ENCODE data around the gene SCO1.

SCO1 gene

DNA sequence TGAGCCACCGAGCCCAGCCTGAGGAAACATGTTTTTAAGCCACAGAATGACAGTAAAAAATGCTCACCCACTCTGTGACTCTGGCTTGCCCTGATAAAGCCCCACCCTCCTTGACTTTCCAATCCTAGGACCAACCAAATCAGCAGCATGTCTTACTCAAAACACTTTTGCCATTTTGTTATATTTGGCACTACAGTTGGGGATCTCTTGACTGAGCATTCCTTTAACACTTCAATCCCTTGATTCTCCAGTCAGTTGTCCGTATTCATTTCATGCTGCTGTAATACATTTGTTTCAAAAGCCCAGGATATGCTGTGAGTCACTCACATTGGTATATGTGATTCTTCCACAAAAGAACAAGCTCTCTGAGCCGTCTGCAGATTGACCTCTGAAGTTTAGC lies 48.4 kb downstream of the SCO1 start:
- H3K4me3 ChIP-seq (replicated peaks; ENCODE audit: low read depth, low read length), result no peak overlapping the region
- TF ChIP-seq, protein P1, sequence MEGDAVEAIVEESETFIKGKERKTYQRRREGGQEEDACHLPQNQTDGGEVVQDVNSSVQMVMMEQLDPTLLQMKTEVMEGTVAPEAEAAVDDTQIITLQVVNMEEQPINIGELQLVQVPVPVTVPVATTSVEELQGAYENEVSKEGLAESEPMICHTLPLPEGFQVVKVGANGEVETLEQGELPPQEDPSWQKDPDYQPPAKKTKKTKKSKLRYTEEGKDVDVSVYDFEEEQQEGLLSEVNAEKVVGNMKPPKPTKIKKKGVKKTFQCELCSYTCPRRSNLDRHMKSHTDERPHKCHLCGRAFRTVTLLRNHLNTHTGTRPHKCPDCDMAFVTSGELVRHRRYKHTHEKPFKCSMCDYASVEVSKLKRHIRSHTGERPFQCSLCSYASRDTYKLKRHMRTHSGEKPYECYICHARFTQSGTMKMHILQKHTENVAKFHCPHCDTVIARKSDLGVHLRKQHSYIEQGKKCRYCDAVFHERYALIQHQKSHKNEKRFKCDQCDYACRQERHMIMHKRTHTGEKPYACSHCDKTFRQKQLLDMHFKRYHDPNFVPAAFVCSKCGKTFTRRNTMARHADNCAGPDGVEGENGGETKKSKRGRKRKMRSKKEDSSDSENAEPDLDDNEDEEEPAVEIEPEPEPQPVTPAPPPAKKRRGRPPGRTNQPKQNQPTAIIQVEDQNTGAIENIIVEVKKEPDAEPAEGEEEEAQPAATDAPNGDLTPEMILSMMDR (IDR thresholded peaks at IDR 0.05; ENCODE audit: low read depth, low read length, missing control alignments), result no peak
- no peak for DNase-seq (ENCODE audit: extremely low read depth, low read depth)

DNA sequence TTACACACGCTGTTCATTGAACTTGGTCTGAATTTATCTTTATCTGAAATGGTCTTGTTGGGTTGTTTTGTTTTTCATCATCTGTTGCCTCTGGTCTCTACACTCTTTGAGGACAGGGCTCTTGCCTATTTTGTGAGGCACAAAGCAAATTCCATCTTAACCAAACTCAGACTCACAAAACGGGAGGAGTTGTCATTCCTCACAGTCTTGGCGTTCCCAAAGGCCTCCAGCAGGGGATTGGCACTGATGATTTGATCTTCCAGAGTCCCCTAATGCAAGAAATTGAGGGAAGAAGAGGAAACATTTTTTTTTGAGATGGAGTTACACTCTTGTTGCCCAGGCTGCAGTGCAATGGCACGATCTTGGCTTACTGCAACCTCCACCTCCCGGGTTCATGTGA lies 49.0 kb downstream of the SCO1 start:
- no peak overlapping the region for H3K4me3 ChIP-seq (replicated peaks; ENCODE audit: low read depth, low read length)
- no peak for DNase-seq (ENCODE audit: extremely low read depth, low read depth)
- TF ChIP-seq, protein P1 (IDR thresholded peaks at IDR 0.05; ENCODE audit: low read depth, low read length, missing control alignments), result no peak

DNA sequence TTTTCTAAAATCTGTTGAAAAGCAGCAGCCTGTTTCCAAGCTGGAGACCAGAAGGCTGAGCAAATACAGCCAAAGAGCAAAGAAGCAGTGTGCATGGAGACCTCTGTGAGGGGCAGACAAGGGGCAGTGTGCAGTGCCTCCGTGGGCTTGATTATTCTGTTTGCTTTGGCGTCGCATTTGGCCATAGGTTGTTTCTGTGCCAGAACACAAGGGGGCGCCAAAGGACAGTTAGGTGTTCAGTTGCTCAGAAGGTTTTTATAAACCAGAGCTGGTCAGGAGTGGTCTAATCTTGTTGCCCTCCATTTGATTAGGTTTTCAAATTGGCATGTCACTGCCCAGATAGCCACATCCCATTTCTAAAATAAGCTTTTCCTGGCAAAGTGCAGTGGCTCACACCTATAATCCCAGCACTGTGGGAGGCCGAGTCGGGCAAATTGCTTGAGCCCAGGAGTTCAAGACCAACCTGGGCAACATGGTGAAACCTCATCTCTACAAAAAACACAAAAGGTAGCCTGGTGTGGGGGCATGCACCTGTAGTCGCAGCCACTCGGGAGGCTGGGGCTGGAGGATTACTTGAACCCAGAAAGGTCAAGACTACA lies 50.8 kb downstream of the SCO1 start:
- TF ChIP-seq, protein P1 (IDR thresholded peaks at IDR 0.05; ENCODE audit: low read depth, low read length, missing control alignments), result peak; percentile 93
- H3K4me3 ChIP-seq (replicated peaks; ENCODE audit: low read depth, low read length), result no peak overlapping the region
- DNase-seq (ENCODE audit: extremely low read depth, low read depth), result peak; percentile 54

DNA sequence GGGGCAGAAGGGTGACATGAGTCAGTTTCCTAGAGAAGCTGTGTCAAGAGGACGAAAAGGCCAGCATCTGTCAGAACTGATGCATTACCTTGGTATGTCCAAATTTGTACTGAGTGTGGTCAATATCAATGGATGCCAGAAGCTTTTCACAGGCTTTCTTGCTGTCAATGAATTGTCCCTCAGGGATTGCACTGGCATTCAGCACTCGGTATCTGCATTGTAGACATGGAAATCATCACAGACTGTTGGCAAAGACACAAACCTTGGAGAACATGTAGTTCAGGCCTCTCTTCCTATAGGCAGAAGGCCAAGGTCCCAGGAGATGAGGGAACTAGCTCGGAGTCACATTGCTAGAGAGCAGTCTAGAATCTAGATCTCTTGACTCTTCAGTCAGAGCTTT lies 56.9 kb downstream of the SCO1 start:
- H3K4me3 ChIP-seq (replicated peaks; ENCODE audit: low read depth, low read length), result no peak overlapping the region
- DNase-seq (ENCODE audit: extremely low read depth, low read depth), result no peak
- TF ChIP-seq, protein P1 (IDR thresholded peaks at IDR 0.05; ENCODE audit: low read depth, low read length, missing control alignments), result no peak

- TF ChIP-seq, protein P1 (IDR thresholded peaks at IDR 0.05; ENCODE audit: low read depth, low read length, missing control alignments), result no peak
- no peak overlapping the region for H3K4me3 ChIP-seq (replicated peaks; ENCODE audit: low read depth, low read length)
- no peak for DNase-seq (ENCODE audit: extremely low read depth, low read depth)
Observed at GRCh38 chr17:10638151-10638550, 59.2 kb downstream of the SCO1 start.

DNA sequence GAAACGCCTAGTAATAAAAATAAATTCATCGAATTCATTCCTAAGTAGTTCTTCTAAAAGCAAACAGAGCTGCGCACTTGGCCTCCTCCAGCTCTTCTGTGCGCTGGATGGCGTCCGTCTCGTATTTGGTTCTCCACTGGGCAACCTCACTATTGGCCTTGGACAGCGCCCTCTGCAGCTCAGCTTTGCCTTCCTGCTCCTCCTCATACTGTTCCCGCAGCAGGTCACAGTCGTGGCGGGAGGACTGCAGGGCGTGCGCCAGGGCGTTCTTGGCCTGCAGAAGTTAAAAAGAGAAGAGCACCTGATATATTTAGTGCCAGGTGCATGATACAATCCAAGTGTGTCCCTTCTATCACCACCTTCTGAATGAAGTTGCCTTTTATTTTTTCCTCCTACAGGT lies 62.0 kb downstream of the SCO1 start:
- TF ChIP-seq, protein P1 (IDR thresholded peaks at IDR 0.05; ENCODE audit: low read depth, low read length, missing control alignments), result no peak
- no peak overlapping the region for H3K4me3 ChIP-seq (replicated peaks; ENCODE audit: low read depth, low read length)
- no peak for DNase-seq (ENCODE audit: extremely low read depth, low read depth)

All from HFF-Myc (cell line).